Keratinocyte (primary cell): ENCODE measurements around the gene MX2.

Experiments
- EZH2 ChIP-seq: IDR thresholded peaks from one replicate; pipeline ENCODE4 v1.6.1; 2012; ENCODE audit warnings: inconsistent platforms, mild to moderate bottlenecking, low read length, moderate library complexity
- TF ChIP-seq, protein P1 (sequence below), 3 experiments: IDR thresholded peaks in 1 of 3; conservative IDR thresholded peaks in 1 of 3; optimal IDR thresholded peaks in 1 of 3; 2 replicates in 2 of 3; 3 replicates in 1 of 3; pipeline versions ENCODE3 to v1.5.1; 2011; ENCODE audit warnings: low read length in 3 of 3, mild to moderate bottlenecking in 3 of 3, moderate library complexity in 2 of 3, control low read depth in 1 of 3, inconsistent platforms in 1 of 3; ENCODE audit not compliant: insufficient read depth in 2 of 3; ENCODE audit errors: extremely low read depth in 1 of 3

DNA sequence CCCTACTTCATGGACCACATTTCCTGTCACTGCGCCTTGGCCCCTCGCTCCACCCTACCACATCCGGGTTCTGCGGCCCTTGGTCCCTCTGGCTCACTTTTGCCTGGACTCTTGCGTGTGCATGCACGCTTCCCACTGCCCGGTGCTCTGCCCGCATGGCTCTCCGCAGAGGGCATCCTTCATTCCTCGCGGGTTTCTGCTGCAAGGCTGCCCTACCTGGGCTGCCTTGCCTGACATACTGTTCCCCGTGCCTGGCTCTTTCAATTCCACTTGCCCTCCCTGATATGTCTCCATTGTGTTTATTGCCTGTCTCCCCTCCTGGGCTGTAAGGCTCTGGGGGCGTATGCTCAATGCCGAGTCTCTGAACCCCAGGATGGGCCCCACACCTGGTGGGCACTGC lies 26.4 kb downstream of the MX2 start:
- TF ChIP-seq, protein P1, sequence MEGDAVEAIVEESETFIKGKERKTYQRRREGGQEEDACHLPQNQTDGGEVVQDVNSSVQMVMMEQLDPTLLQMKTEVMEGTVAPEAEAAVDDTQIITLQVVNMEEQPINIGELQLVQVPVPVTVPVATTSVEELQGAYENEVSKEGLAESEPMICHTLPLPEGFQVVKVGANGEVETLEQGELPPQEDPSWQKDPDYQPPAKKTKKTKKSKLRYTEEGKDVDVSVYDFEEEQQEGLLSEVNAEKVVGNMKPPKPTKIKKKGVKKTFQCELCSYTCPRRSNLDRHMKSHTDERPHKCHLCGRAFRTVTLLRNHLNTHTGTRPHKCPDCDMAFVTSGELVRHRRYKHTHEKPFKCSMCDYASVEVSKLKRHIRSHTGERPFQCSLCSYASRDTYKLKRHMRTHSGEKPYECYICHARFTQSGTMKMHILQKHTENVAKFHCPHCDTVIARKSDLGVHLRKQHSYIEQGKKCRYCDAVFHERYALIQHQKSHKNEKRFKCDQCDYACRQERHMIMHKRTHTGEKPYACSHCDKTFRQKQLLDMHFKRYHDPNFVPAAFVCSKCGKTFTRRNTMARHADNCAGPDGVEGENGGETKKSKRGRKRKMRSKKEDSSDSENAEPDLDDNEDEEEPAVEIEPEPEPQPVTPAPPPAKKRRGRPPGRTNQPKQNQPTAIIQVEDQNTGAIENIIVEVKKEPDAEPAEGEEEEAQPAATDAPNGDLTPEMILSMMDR (optimal IDR thresholded peaks at IDR 0.05 in 1 of 3, IDR thresholded peaks at IDR 0.05 in 1 of 3, conservative IDR thresholded peaks at IDR 0.05 in 1 of 3; ENCODE audit: extremely low read depth in 1 of 3, insufficient read depth in 2 of 3, low read length in 3 of 3), result no peak
- TF ChIP-seq EZH2, result no peak
